Measurements from ENCODE around the gene KAZN.

The KAZN gene

GRCh38 chr1:14878124-14878523 lies 279.6 kb downstream of the KAZN start:
- H3K27me3 ChIP-seq (ENCODE audit: insufficient read depth, low read length): no peaks in the 10 kb centered on the region
- H4K12ac ChIP-seq (ENCODE audit: low read depth, low read length): no peak overlapping the region
- H3K4me3 ChIP-seq (ENCODE audit: low read depth, low read length): no peak overlapping the region
- H4K91ac ChIP-seq (ENCODE audit: low read depth, low read length): no peak overlapping the region
- H3K79me2 ChIP-seq (ENCODE audit: control insufficient read depth, insufficient read depth, low read length, poor library complexity): no peaks in the 10 kb centered on the region
- H3K79me1 ChIP-seq (ENCODE audit: low read length): no peaks in the 10 kb centered on the region
- H3K14ac ChIP-seq (ENCODE audit: low read length): no peak overlapping the region
- no peak overlapping the region for H3K18ac ChIP-seq (ENCODE audit: low read length)
- no peak overlapping the region for H2AK5ac ChIP-seq (ENCODE audit: low read length)
- no peak overlapping the region for H3K4ac ChIP-seq (ENCODE audit: low read depth, low read length)
- no peak overlapping the region for H4K8ac ChIP-seq (ENCODE audit: low read depth, low read length)
- H3K23ac ChIP-seq (ENCODE audit: low read length): no peak overlapping the region
- peaks cover 13 to 15% of the 10 kb centered on the region in 2 experiments for H3K4me1 ChIP-seq (ENCODE audit: control insufficient read depth in 1 of 2, insufficient read depth in 2 of 2, low read length in 2 of 2)
- no peak overlapping the region for H3K9ac ChIP-seq (ENCODE audit: low read length)
- H3K4me2 ChIP-seq (ENCODE audit: low read length): no peak overlapping the region
- DNase-seq: no peak
- H3K27ac ChIP-seq (ENCODE audit: low read depth, low read length): no peak overlapping the region
- no peak overlapping the region for H2AFZ ChIP-seq (ENCODE audit: insufficient read depth, low read length, poor library complexity)
- no peaks in the 10 kb centered on the region for H3K9me3 ChIP-seq (ENCODE audit: insufficient read depth, low read depth, low read length)
- H2BK12ac ChIP-seq (ENCODE audit: low read length): no peak overlapping the region
- H2BK120ac ChIP-seq (ENCODE audit: insufficient read depth, low read length, poor library complexity): no peak overlapping the region
- no peaks in the 10 kb centered on the region for H3K36me3 ChIP-seq (ENCODE audit: control insufficient read depth in 1 of 2, insufficient read depth in 2 of 2, low read length in 2 of 2)
- no peak overlapping the region for H2BK5ac ChIP-seq (ENCODE audit: low read depth, low read length, poor library complexity)

- no peak overlapping the region for H3K4me2 ChIP-seq (ENCODE audit: low read length)
- no peaks in the 10 kb centered on the region for H3K9me3 ChIP-seq (ENCODE audit: insufficient read depth, low read depth, low read length)
- H4K8ac ChIP-seq (ENCODE audit: low read depth, low read length): no peak overlapping the region
- peaks cover 13 to 15% of the 10 kb centered on the region in 2 experiments for H3K4me1 ChIP-seq (ENCODE audit: control insufficient read depth in 1 of 2, insufficient read depth in 2 of 2, low read length in 2 of 2)
- no peak overlapping the region for H3K4ac ChIP-seq (ENCODE audit: low read depth, low read length)
- no peak overlapping the region for H3K18ac ChIP-seq (ENCODE audit: low read length)
- no peak overlapping the region for H3K9ac ChIP-seq (ENCODE audit: low read length)
- H3K4me3 ChIP-seq (ENCODE audit: low read depth, low read length): no peak overlapping the region
- DNase-seq: no peak
- no peak overlapping the region for H4K91ac ChIP-seq (ENCODE audit: low read depth, low read length)
- no peak overlapping the region for H4K12ac ChIP-seq (ENCODE audit: low read depth, low read length)
- no peaks in the 10 kb centered on the region for H3K36me3 ChIP-seq (ENCODE audit: control insufficient read depth in 1 of 2, insufficient read depth in 2 of 2, low read length in 2 of 2)
- H3K79me2 ChIP-seq (ENCODE audit: control insufficient read depth, insufficient read depth, low read length, poor library complexity): no peaks in the 10 kb centered on the region
- WGBS (ENCODE audit: extremely low coverage, insufficient coverage, insufficient read length): no CpG with 5 or more reads among the region's 6 CpGs
- no peak overlapping the region for H2AFZ ChIP-seq (ENCODE audit: insufficient read depth, low read length, poor library complexity)
- H2AK5ac ChIP-seq (ENCODE audit: low read length): no peak overlapping the region
- no peaks in the 10 kb centered on the region for H3K27me3 ChIP-seq (ENCODE audit: insufficient read depth, low read length)
- no peak overlapping the region for H3K27ac ChIP-seq (ENCODE audit: low read depth, low read length)
- H3K23ac ChIP-seq (ENCODE audit: low read length): no peak overlapping the region
- no peak overlapping the region for H3K14ac ChIP-seq (ENCODE audit: low read length)
- no peaks in the 10 kb centered on the region for H3K79me1 ChIP-seq (ENCODE audit: low read length)
- H2BK5ac ChIP-seq (ENCODE audit: low read depth, low read length, poor library complexity): no peak overlapping the region
- no peak overlapping the region for H2BK120ac ChIP-seq (ENCODE audit: insufficient read depth, low read length, poor library complexity)
- H2BK12ac ChIP-seq (ENCODE audit: low read length): no peak overlapping the region
These were observed 280.5 kb downstream of the KAZN start for GRCh38 chr1:14878951-14879350.

- Histone ChIP-seq H3K18ac (ENCODE audit: low read length) (no peak overlapping the region), H3K4me2 (ENCODE audit: low read length) (no peak overlapping the region), H3K23ac (ENCODE audit: low read length) (no peak overlapping the region), H3K9ac (ENCODE audit: low read length) (no peak overlapping the region), H3K36me3 (ENCODE audit: control insufficient read depth in 1 of 2, insufficient read depth in 2 of 2, low read length in 2 of 2) (no peaks in the 10 kb centered on the region), H3K14ac (ENCODE audit: low read length) (no peak overlapping the region), H3K27ac (ENCODE audit: low read depth, low read length) (peak overlapping the region; percentile 37), H2BK12ac (ENCODE audit: low read length) (no peak overlapping the region), H3K4ac (ENCODE audit: low read depth, low read length) (no peak overlapping the region), H3K4me3 (ENCODE audit: low read depth, low read length) (no peak overlapping the region), H3K27me3 (ENCODE audit: insufficient read depth, low read length) (no peaks in the 10 kb centered on the region), H2BK120ac (ENCODE audit: insufficient read depth, low read length, poor library complexity) (no peak overlapping the region), H4K12ac (ENCODE audit: low read depth, low read length) (no peak overlapping the region), H3K79me2 (ENCODE audit: control insufficient read depth, insufficient read depth, low read length, poor library complexity) (no peaks in the 10 kb centered on the region), H4K91ac (ENCODE audit: low read depth, low read length) (no peak overlapping the region), H2AFZ (ENCODE audit: insufficient read depth, low read length, poor library complexity) (no peak overlapping the region), H3K4me1 (ENCODE audit: control insufficient read depth in 1 of 2, insufficient read depth in 2 of 2, low read length in 2 of 2) (peaks cover 13 to 15% of the 10 kb centered on the region in 2 experiments), H3K9me3 (ENCODE audit: insufficient read depth, low read depth, low read length) (no peaks in the 10 kb centered on the region), H2AK5ac (ENCODE audit: low read length) (no peak overlapping the region), H3K79me1 (ENCODE audit: low read length) (no peaks in the 10 kb centered on the region), H2BK5ac (ENCODE audit: low read depth, low read length, poor library complexity) (peak overlapping the region; percentile 11), H4K8ac (ENCODE audit: low read depth, low read length) (no peak overlapping the region)
- no CpG with 5 or more reads among the region's 7 CpGs for WGBS (ENCODE audit: extremely low coverage, insufficient coverage, insufficient read length)
- DNase-seq: peak; percentile 93 to 97
These were observed 282.2 kb downstream of the KAZN start for GRCh38 chr1:14880456-14881316.

- Histone ChIP-seq H4K91ac (ENCODE audit: low read depth, low read length) (no peak overlapping the region), H4K8ac (ENCODE audit: low read depth, low read length) (no peak overlapping the region), H3K9me3 (ENCODE audit: insufficient read depth, low read depth, low read length) (no peaks in the 10 kb centered on the region), H2AFZ (ENCODE audit: insufficient read depth, low read length, poor library complexity) (no peak overlapping the region), H3K9ac (ENCODE audit: low read length) (no peak overlapping the region), H3K4me1 (ENCODE audit: control insufficient read depth in 1 of 2, insufficient read depth in 2 of 2, low read length in 2 of 2) (peaks cover 13 to 15% of the 10 kb centered on the region in 2 experiments), H3K36me3 (ENCODE audit: control insufficient read depth in 1 of 2, insufficient read depth in 2 of 2, low read length in 2 of 2) (no peaks in the 10 kb centered on the region), H3K27me3 (ENCODE audit: insufficient read depth, low read length) (no peaks in the 10 kb centered on the region), H3K79me1 (ENCODE audit: low read length) (no peaks in the 10 kb centered on the region), H3K4me3 (ENCODE audit: low read depth, low read length) (no peak overlapping the region), H3K4me2 (ENCODE audit: low read length) (no peak overlapping the region), H3K27ac (ENCODE audit: low read depth, low read length) (no peak overlapping the region), H3K23ac (ENCODE audit: low read length) (no peak overlapping the region), H2BK12ac (ENCODE audit: low read length) (peak overlapping the region; percentile 17), H2AK5ac (ENCODE audit: low read length) (no peak overlapping the region), H3K79me2 (ENCODE audit: control insufficient read depth, insufficient read depth, low read length, poor library complexity) (no peaks in the 10 kb centered on the region), H3K14ac (ENCODE audit: low read length) (no peak overlapping the region), H3K4ac (ENCODE audit: low read depth, low read length) (no peak overlapping the region), H2BK120ac (ENCODE audit: insufficient read depth, low read length, poor library complexity) (no peak overlapping the region), H4K12ac (ENCODE audit: low read depth, low read length) (no peak overlapping the region), H2BK5ac (ENCODE audit: low read depth, low read length, poor library complexity) (no peak overlapping the region), H3K18ac (ENCODE audit: low read length) (no peak overlapping the region)
- no CpG with 5 or more reads among the region's 9 CpGs for WGBS (ENCODE audit: extremely low coverage, insufficient coverage, insufficient read length)
- DNase-seq: peak; percentile 81 to 90
These were observed 283.5 kb downstream of the KAZN start for GRCh38 chr1:14881775-14882672.
